Sciatic nerve (tissue), 2 donors: Measurements from ENCODE around the gene IL1RAP. TPM values are rescaled to one million over a fixed set of nuclear protein-coding genes. Genes with fewer than 3 reads are reported as not detected.

Source experiments
- ATAC-seq: fragments of 200-7000 bp; cut with Tn5 transposase; one replicate; pipeline ENCODE4 v1.9.1; 2020; ENCODE audit warnings: mild to moderate bottlenecking, moderate library complexity
- DNase-seq: peaks from one replicate; pipeline ENCODE4 v3.0.0-alpha.2; 2020; ENCODE audit warnings: low spot score
- intact Hi-C: fragments of 100-400 bp; cut with DNase I; formaldehyde crosslinking; loops from one replicate; pipeline ENCODE4 v1.14.2; 2022
- total RNA-seq: library from RNA; stranded (reverse); fragmentation: NEBNext Ultra II Directional; extraction: Animal tissue kit (Norgen Biotek cat#: 25700); gene quantifications from one replicate; pipeline ENCODE4 v1.2.1, GENCODE V29; 2021
- donor health status: DM: no; HTN: no; CAD: no.
- donor health status: DM: no; HTN: no; CAD: no.

IL1RAP gene
- total RNA-seq, 1 donor from 2014 or later: 21.4 TPM

- intact Hi-C loops: no loop called here
- ATAC-seq: no peak
- no peak for DNase-seq
Observed at GRCh38 chr3:190534986-190535385, 21.1 kb downstream of the IL1RAP start.

GRCh38 chr3:190537146-190537545 is 23.3 kb downstream of the IL1RAP start:
- intact Hi-C loops: no loop called here
- no peak for DNase-seq
- ATAC-seq: no peak

GRCh38 chr3:190538288-190538687 is 24.4 kb downstream of the IL1RAP start:
- intact Hi-C loops: no loop called here
- ATAC-seq (no peak), DNase-seq (no peak)

GRCh38 chr3:190539526-190539925 is 25.6 kb downstream of the IL1RAP start:
- intact Hi-C loops: no loop called here
- DNase-seq: no peak
- ATAC-seq: no peak

- ATAC-seq (no peak), DNase-seq (no peak)
- intact Hi-C loops: no loop called here
Observed at GRCh38 chr3:190541008-190541407, 27.1 kb downstream of the IL1RAP start.

- intact Hi-C loops: no loop called here
- DNase-seq (no peak), ATAC-seq (no peak)
Observed at GRCh38 chr3:190541560-190541959, 27.7 kb downstream of the IL1RAP start.

- no peak for ATAC-seq
- DNase-seq: no peak
- intact Hi-C loops: no loop called here
Observed at GRCh38 chr3:190542846-190543245, 29.0 kb downstream of the IL1RAP start.

GRCh38 chr3:190543671-190544070 is 29.8 kb downstream of the IL1RAP start:
- no peak for ATAC-seq
- intact Hi-C loops: no loop called here
- no peak for DNase-seq

GRCh38 chr3:190545191-190545590 is 31.3 kb downstream of the IL1RAP start:
- intact Hi-C loops: no loop called here
- ATAC-seq (no peak), DNase-seq (no peak)

GRCh38 chr3:190546881-190547510 is 33.1 kb downstream of the IL1RAP start:
- ATAC-seq: no peak
- intact Hi-C loops: no loop called here
- DNase-seq: no peak

GRCh38 chr3:190548031-190548656 is 34.3 kb downstream of the IL1RAP start:
- intact Hi-C loops: no loop called here
- DNase-seq (no peak), ATAC-seq (no peak)

- DNase-seq: no peak
- intact Hi-C loops: no loop called here
- ATAC-seq: no peak
Observed at GRCh38 chr3:190552021-190552420, 38.1 kb downstream of the IL1RAP start.

GRCh38 chr3:190552969-190553759 is 39.3 kb downstream of the IL1RAP start:
- ATAC-seq: no peak
- intact Hi-C loops: no loop called here
- DNase-seq: no peak

- ATAC-seq: no peak
- intact Hi-C loops: no loop called here
- no peak for DNase-seq
Observed at GRCh38 chr3:190554197-190554596, 40.3 kb downstream of the IL1RAP start.

GRCh38 chr3:190556351-190556750 is 42.5 kb downstream of the IL1RAP start:
- ATAC-seq (no peak), DNase-seq (no peak)
- intact Hi-C loops: no loop called here

GRCh38 chr3:190557296-190557695 is 43.4 kb downstream of the IL1RAP start:
- ATAC-seq (no peak), DNase-seq (no peak)
- intact Hi-C loops: no loop called here

- intact Hi-C loops: no loop called here
- no peak for DNase-seq
- ATAC-seq: no peak
Observed at GRCh38 chr3:190558316-190558715, 44.4 kb downstream of the IL1RAP start.

GRCh38 chr3:190558796-190559195 is 44.9 kb downstream of the IL1RAP start:
- ATAC-seq: no peak
- intact Hi-C loops: no loop called here
- DNase-seq: no peak

- intact Hi-C loops: no loop called here
- no peak for ATAC-seq
- no peak for DNase-seq
Observed at GRCh38 chr3:190560013-190560895, 46.4 kb downstream of the IL1RAP start.
